Measurements from ENCODE around the gene IMMP2L.
"Not testable (repeated sequence)": the region's sequence is repeated elsewhere in the genome, so short reads cannot be mapped to it uniquely, and the experiment has no call there.

IMMP2L gene

GRCh38 chr7:111259991-111260390 is 302.3 kb downstream of the IMMP2L start:
- DNase-seq = no peak

- no peak for DNase-seq
Measured at GRCh38 chr7:111256391-111256790, 305.9 kb downstream of the IMMP2L start.

- DNase-seq = no peak
Measured at GRCh38 chr7:111255576-111255975, 306.7 kb downstream of the IMMP2L start.

- not testable (repeated sequence) for DNase-seq
Measured at GRCh38 chr7:111251365-111251764, 310.9 kb downstream of the IMMP2L start.

GRCh38 chr7:111249807-111250206 is 312.5 kb downstream of the IMMP2L start:
- DNase-seq = not testable (repeated sequence)

- no peak for DNase-seq
Measured at GRCh38 chr7:111242141-111242755, 320.0 kb downstream of the IMMP2L start.

- no peak for DNase-seq
Measured at GRCh38 chr7:111240371-111240770, 321.9 kb downstream of the IMMP2L start.

- no peak for DNase-seq
Measured at GRCh38 chr7:111239437-111239836, 322.9 kb downstream of the IMMP2L start.

GRCh38 chr7:111238886-111239285 is 323.4 kb downstream of the IMMP2L start:
- DNase-seq = no peak

- no peak for DNase-seq
Measured at GRCh38 chr7:111235709-111236108, 326.6 kb downstream of the IMMP2L start.

GRCh38 chr7:111232249-111233084 is 329.8 kb downstream of the IMMP2L start:
- DNase-seq = no peak

- DNase-seq = no peak
Measured at GRCh38 chr7:111229916-111230315, 332.4 kb downstream of the IMMP2L start.

GRCh38 chr7:111229181-111229740 is 333.0 kb downstream of the IMMP2L start:
- no peak for DNase-seq

GRCh38 chr7:111228437-111228836 is 333.9 kb downstream of the IMMP2L start:
- DNase-seq = no peak

- DNase-seq = no peak
Measured at GRCh38 chr7:111226800-111227199, 335.5 kb downstream of the IMMP2L start.

GRCh38 chr7:111224354-111225231 is 337.7 kb downstream of the IMMP2L start:
- DNase-seq = no peak

- DNase-seq = no peak
Measured at GRCh38 chr7:111223802-111224253, 338.5 kb downstream of the IMMP2L start.

GRCh38 chr7:111215550-111215949 is 346.7 kb downstream of the IMMP2L start:
- no peak for DNase-seq

- DNase-seq = no peak
Measured at GRCh38 chr7:111212857-111213523, 349.3 kb downstream of the IMMP2L start.

- DNase-seq = no peak
Measured at GRCh38 chr7:111210996-111211395, 351.3 kb downstream of the IMMP2L start.

- DNase-seq = no peak
Measured at GRCh38 chr7:111210043-111210442, 352.2 kb downstream of the IMMP2L start.

GRCh38 chr7:111205251-111205650 is 357.0 kb downstream of the IMMP2L start:
- DNase-seq = no peak

Data from CD4-positive, alpha-beta T cell treated with Interleukin-17A for 1 hour (primary cell).